NK-92 treated with Interleukin-12 subunit alpha and Interleukin-12 subunit beta, amount 100 ng/mL, for 24 hours (cell line): ENCODE measurements around the gene MSH3.
"Not testable (repeated sequence)": the region's sequence is repeated elsewhere in the genome, so short reads cannot be mapped to it uniquely, and the experiment has no call there.

ENCODE experiments used
- DNase-seq: peaks from one replicate; lab custom pipeline; 2025; lab: John Stamatoyannopoulos, UW

Gene MSH3

DNA sequence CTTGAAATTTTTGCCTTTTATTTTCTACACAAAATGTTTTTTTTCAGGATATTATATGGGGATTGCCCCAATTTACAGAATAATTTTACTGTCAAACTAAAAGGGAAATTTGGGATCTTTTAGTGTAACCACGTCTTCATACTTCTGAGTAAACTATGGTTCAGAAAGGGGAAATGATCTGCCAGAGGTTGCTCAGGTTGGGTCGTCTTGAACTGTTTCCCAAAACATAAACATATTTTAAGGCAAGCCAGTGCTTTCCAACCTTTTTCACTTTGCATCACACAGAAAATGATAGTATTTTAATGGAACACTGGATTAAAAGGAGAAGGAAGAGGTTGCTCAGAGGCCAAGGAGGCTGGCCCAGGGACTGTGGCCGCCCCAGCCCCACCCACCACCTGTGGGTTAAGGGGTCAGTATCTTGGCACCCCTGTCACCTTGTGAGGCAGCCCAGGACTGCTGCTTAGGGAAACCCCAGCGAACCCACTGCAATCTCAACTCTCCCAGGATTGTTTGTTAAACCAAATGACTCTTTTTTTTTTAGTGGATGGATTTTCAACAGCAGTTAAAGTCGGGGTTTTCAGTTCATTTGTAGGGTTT lies 143.1 kb downstream of the MSH3 start:
- no peak for DNase-seq

DNA sequence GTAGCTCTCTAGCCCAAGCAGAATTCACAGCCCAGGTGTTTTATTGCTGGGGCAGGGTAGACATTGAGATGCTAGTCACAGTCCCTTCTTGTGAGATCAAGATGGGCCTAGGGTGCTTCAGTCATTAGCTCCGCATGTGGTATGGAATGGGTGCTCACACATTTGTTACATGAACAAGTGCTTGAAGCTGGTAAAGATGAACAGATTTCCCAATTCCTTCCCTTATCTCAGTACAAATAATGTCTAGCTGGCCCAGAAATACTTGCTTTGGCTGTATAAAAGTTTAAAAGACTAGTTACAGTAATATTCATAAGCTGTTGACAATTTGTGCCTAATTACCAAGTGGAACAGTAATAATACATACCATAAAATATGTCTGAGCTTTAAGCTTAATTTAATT lies 143.7 kb downstream of the MSH3 start:
- no peak for DNase-seq

DNA sequence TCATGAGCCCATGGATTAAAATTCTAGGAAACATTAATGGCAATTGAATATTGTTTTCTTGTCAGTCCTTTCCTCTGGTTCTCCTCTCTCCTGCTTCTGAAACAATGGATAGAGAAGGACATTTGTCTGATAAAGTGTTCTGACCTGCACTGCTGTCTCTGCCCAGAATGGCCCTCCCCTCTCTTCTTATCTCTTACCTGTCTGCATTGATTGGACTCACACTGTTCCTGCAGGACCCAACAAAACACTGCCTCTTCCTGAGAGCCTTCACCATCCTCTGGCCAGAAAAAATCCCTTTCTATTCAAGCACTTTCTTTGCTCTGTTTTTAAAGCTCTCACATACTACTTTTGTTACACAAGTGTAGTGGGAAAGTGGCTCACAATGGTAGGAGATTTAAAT lies 144.2 kb downstream of the MSH3 start:
- no peak for DNase-seq

DNA sequence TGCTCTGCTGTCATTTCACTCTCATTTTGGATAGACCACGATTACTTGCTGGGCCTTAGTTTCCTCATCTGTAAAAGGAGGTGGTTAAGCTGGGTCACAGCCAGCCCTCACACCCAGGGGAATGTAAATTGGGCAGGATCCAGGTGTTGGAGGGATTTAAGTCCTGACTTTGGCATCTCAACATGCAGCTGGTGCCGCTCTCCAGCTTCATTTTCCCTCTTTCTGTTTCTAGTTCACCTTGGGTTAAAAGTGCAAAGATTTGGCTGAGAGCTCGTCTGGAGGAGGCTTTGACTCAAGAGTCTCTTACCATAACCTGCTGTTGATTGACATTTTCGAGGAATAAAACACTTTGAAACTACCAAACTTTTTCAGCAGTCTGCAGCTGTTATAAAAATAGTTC lies 144.6 kb downstream of the MSH3 start:
- DNase-seq, result no peak

DNA sequence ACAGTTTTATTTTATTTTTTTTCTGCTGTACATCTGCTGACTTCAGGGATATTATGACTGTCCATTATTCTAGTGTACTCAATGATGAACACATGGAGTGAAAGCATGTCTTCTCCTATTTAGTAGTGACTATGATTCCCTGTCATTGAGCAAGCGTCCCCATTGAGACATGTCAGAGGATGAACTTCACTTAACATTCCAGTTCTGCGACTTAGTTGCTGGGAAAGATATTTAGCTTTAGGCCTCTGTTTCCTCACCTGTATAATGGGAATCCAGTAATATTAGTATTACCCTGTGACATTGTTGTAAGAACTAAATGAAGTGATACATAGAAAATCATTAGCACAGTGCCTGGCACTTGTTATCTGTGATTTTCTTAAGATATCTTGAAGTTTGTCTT lies 145.1 kb downstream of the MSH3 start:
- DNase-seq, result no peak

DNA sequence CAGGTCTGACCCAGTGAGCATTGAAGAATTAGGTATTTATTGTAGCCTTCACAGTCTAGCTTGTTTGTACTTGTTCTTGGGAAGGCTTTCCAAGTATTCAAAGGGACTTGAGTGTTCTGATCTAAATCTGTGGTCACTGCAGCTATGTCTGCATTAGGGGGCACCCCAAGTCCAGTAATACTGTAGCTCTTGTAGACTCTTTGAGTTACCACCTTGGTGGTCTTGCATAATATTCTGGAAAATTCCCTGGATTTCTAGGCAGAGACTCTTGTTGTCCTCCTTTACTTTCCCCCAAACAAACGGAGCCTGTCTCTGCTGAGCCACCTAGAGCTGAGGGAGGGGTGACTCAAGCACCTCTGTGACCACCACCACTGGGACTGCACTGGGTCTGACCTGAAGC lies 149.9 kb downstream of the MSH3 start:
- no peak for DNase-seq

DNA sequence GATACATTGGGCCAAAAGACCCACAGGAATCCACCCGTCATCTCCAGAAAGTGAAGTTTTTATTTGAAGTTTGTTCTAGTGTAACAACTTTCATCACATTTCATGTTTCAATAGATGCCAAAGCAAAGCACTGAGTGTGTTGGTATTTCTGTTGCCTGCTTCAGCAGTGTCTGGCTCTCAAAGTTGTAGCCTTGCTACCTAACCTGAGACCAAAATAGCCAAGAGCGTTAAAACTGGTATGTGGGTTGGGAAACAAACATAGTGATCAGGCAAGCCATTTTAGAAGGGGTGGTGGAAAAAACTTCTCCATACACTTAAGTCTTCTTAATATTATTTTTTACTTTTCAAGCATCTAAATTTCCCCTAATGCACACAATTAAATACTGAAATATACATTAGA lies 150.6 kb downstream of the MSH3 start:
- no peak for DNase-seq

DNA sequence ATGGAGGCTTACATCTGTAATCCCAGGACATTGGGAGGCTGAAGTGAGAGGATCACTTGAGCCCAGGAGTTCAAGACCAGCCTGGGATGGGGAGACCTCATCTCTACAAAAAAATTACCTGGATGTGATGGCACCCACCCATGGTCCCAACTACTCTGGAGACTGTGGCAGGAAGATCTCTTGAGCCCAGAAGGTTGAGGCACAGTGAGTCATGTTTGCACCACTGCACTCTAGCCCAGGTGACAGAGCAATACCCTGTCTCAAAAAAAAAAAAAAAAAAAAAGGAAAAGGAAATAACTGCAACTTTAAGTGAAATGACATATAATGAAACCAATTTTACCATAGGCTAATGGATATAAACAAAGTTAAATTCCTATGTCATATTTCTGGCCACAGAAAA lies 152.5 kb downstream of the MSH3 start:
- peak; percentile 3 for DNase-seq

DNA sequence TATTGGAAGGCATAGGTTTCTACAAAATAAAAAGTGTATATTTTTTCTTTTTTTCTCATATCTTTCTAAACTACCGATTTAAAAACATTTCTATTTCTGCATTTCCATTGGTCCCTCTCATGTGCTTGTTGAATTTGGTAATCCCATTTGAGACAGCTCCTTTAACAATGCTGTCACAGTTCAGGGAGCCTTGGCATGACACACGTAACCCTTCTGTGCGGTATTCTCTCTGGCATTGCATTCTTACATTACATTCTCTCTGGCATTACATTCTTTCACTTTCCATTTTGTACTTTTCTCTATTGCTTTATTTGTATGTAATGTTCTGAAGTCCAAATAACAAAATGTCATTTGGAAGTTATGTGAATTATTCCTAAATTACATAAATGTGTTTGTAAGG lies 155.0 kb downstream of the MSH3 start:
- no peak for DNase-seq

DNA sequence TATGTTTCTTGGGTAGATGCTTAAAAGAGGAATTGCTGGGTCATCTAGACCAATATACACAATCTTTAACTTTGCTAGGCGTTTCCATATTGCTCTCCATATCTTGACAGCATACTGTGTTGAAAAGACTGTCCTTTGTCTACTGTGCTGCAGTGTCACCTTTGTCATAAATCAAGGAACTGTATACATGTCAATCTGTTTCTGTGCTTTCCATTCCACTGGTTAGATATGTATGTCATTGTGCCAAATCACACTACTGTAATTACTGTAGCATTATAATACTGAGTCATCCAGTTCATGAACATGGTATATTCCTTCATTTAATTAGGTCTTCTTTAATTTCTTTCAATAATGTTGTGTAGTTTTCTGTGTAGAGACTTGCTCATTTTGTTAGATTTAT lies 156.0 kb downstream of the MSH3 start:
- no peak for DNase-seq

DNA sequence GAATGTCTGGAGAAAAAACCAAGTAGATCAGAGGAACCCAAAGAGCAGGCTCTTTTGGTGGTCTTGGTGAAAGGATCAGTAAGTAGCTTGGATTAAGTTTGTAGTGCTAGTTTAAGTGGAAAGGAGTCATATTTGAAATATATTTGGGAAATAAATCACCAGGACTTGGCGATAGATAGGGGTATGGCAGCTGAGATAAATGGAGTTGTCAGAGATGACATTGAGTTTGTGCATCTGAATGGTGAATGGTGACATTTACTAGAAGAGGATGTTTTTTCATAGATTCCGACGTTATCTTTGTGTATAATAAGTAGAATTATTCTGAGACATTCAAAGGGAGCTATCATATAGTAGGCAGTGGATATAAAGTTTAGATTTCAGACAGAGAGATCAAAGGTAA lies 162.1 kb downstream of the MSH3 start:
- no peak for DNase-seq

DNA sequence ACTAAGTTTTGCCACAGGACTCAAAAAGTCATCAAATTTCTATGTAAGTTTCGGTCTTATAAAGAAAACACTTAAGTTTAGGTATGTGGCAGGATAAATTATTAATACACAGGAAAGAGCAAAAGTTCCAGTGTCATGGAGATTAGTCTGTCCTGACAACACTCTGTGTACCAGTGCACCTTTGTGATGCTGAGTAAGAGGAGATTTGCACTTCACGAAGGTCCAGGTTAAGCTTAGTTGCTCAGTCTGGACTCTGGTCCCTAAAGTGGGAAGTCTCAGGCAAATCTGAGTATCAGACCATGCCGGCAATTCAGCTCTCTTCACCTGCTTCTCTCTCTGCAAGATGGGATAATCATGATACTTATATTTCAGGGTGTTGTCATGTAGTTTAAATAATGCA lies 166.2 kb downstream of the MSH3 start:
- no peak for DNase-seq

DNA sequence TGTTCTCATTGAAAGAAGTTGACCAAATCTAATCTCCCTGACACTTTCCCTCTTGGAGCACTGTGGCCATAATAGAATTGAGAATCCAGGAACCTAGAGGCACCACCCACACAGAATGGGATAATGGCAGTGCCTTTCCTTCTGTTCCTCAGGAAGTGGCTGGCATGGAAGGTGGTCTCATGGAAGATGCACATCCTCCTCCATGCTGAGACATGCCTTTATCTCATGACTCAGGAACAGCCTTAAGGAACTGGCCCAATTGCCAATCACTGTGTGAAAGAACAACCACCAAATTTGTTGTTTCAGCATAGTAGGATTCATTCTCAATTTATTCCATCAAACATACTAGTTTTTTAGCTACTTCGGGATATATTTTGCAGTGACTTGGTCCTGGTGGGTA lies 168.2 kb downstream of the MSH3 start:
- no peak for DNase-seq

DNA sequence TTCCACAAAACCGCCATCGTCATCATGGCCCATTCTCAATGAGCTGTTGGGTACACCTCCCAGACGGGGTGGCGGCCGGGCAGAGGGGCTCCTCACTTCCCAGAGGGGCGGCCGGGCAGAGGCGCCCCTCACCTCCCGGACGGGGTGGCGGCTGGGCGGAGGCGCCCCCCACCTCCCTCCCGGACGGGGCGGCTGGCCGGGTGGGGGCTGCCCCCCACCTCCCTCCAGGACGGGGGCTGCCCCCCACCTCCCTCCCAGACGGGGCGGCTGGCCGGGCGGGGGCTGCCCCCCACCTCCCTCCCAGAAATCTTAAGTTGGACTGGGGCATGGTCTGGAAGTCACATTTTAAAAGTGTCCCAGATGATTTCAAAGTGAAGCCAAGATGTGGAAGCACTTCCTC lies 169.7 kb downstream of the MSH3 start:
- DNase-seq, result not testable (repeated sequence)

DNA sequence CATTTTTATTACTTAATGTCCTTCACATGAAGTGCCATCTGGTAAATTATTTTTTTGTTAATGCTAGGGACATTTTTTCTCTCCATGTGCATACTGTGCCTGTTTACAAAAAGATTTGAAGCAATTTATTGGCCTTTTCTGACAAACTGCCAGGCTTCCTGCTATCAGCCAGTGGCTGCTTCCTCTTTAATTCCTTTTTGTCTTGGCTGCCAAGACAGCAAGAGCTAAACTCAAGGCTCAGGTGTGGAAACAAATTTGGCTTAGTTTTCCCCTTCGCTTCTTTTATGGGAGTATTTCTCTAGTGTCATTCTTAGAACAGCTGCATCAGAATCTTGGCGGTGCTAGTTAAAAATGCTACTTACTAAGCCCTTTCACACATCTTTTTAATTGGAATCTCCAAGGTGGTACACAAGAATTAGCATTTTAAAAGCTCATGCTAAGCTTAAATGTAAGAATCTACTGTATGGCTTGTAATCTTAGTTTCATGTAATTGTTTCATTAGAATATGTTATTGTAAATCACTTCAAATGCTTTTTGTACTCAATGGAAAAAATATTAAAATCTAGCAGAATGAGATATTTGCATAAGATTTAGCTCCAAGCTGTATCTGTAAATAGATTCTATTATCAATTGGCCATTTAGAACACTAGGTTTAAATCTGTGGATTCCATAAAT lies 171.5 kb downstream of the MSH3 start:
- DNase-seq, result no peak

DNA sequence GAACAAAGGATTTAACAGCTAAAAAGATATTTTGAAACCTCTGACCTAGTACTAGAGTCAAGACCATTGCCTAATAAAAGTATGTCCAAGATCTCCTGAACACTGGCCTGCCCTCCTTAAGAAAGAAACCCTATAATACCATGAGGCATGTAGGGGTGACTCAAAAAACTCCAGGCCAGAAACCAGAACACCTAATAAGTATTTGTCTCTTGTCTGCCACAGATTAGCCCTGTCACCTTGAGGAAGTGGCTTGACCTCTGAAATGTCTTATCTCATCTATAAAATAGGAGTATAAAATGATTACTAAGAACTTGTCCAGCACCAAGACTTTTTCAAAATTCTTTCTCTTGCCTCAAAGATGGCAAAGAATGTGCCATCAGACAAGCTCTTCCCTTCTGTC lies 180.3 kb downstream of the MSH3 start:
- no peak for DNase-seq

DNA sequence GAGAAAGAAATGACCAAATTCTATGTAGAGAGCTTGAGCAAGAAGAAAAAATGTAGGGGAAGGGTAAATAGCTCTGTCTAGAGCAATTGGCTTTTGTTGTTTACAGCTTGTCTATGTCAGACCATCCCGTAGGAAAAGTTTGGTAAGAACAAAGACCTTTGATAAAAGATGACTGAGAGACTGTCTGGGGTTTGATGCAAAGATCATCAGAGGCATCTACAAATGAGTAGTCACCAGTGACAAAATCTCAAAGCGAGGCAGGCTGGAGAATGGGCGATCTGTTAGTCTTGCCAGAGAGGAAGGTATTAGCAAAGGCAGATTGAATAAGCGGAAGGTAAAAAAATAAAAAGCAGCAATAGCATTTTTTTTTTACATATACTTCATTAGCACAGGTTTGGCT lies 180.7 kb downstream of the MSH3 start:
- no peak for DNase-seq

DNA sequence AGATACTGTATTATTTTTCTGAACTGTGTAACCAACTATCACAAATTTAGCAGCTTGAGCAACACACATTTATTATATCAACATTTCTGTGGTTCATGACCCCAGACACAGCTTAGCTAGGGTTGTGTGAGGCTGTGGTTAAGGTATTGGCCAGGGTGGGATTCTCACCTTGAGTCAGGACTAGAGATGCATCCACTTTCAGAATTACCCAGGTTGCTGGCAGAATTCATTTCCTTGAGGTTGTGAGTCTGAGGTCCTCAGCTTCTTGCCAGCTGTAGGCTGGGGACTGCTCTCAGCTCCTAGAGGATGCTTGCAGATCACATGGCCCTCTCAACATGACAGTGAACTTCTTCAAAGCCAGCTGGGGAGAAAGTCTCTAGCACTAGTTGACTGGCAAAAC lies 183.2 kb downstream of the MSH3 start:
- peak; percentile 55 for DNase-seq

DNA sequence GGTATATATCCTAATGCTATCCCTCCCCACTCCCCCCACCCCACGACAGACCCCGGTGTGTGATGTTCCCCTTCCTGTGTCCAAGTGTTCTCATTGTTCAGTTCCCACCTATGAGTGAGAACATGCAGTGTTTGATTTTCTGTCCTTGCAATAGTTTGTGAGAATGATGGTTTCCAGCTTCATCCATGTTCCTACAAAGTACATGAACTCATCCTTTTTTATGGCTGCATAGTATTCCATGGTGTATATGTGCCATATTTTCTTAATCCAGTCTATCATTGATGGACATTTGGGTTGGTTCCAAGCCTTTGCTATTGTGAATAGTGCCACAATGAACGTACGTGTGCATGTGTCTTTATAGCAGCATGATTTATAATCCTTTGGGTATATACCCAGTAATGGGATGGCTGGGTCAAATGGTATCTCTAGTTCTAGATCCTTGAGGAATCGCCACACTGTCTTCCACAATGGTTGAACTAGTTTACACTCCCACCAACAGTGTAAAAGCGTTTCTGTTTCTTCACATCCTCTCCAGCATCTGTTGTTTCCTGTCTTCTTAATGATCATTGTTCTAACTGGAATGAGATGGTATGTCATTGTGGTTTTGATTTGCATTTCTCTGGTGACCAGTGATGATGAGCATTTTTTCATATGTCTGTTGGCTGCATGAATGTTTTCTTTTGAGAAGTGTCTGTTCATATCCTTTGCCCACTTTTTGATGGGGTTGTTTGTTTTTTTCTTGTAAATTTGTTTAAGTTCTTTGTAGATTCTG lies 186.8 kb downstream of the MSH3 start:
- DNase-seq, result not testable (repeated sequence)

DNA sequence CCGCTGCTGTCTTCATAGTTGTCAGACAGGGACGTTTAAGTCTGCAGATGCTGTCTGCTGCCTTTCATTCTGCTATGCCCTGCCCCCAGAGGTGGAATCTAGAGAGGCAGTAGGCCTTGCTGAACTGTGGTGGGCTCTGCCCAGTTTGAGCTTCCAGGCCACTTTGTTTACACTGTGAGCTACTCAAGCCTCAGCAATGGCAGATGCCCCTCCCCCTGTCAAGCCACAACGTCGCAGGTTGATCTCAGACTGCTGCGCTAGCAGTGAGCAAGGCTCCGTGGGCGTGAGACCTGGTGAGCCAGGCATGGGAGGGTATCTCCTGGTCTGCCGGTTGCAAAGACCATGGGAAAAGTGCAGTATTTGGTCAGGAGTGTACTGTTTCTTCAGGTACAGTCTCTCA lies 192.0 kb downstream of the MSH3 start:
- not testable (repeated sequence) for DNase-seq

DNA sequence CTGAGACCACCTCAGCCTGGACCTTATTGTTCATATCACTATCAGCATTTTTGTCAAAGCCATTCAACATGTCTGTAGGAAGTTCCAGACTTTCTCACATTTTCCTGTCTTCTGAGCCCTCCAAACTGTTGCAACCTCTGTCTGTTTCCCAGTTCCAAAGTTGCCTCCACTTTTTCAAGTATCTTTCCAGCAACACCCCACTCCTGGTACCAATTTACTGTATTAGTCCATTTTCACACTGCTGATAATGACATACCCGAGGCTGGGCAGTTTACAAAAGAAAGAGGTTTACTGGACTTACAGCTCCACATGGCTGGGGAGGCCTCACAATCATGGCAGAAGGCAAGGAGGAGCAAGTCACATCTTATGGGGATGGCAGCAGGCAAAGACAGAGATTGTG lies 195.7 kb downstream of the MSH3 start:
- not testable (repeated sequence) for DNase-seq

DNA sequence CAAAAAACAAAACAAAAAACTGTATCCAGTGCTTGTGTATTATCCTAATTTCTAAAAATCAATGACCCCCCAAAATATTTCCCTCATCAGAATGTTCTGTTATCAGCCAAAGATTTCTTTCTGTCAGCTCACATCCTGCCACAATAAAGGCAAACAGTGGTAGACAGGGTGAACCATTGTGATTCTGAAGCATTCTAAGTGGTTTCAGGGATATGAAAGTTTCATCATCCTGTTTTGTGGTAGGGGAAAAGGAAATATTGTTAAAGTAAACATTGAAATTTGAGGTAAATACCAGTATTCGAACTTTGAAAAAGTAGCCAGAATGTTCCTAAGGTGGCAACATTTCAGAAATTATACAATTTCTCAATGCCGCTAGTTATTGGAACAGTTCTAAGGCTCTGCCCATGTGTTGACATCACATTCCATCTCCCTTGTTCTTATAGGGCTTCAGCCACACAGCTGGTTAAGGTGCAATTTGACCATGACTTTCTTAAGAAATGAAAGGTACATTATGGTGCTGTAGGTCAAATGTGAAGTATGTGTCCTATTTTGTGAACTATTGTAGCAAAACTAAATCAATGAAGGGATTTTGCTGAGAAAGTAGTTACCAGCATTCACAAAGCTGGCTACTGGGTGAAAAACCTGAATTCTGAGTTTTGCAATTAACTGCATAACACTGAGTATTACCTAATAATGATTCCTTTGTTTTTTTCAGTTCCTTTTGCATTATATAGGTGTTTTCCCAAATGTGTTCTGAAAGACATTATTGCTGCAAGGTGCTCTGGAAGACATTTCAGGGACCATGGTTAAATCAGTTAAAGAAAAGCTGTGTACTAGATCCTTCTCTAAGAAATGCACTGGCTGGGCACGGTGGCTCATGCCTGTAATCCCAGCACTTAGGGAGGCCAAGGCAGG lies 198.1 kb downstream of the MSH3 start:
- no peak for DNase-seq
